ENCODE results near the gene ATF7IP. TPM values are rescaled to one million over a fixed set of nuclear protein-coding genes. Genes with fewer than 3 reads are reported as not detected.

Gene ATF7IP
- polyA plus RNA-seq, 3 donors, result 16.6 to 51.7 (median 19.2) TPM

DNA sequence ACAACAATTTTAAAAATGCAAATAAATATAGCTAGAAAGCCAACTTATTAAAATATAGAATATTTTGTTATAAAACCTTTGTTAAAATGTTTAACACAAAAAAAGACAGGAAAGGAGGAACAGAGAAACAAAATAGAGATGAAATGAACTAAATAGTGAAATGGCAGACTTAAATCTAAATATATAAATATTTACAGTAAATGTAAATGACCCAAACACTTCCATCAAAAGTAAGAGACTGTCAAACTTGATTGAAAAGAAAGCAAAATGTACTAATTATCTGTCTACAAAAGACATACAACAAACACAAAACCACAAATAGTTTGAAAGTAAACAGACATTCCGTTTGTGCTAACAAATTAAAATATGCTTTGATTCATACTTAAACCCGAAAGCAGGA is 160.5 kb downstream of the ATF7IP start:
- no peaks in the 10 kb centered on the region for H3K27me3 ChIP-seq (ENCODE audit: control insufficient read depth in 2 of 2, insufficient read depth in 2 of 2, low read length in 2 of 2)
- DNase-seq, result no peak
- TF ChIP-seq, protein P1, sequence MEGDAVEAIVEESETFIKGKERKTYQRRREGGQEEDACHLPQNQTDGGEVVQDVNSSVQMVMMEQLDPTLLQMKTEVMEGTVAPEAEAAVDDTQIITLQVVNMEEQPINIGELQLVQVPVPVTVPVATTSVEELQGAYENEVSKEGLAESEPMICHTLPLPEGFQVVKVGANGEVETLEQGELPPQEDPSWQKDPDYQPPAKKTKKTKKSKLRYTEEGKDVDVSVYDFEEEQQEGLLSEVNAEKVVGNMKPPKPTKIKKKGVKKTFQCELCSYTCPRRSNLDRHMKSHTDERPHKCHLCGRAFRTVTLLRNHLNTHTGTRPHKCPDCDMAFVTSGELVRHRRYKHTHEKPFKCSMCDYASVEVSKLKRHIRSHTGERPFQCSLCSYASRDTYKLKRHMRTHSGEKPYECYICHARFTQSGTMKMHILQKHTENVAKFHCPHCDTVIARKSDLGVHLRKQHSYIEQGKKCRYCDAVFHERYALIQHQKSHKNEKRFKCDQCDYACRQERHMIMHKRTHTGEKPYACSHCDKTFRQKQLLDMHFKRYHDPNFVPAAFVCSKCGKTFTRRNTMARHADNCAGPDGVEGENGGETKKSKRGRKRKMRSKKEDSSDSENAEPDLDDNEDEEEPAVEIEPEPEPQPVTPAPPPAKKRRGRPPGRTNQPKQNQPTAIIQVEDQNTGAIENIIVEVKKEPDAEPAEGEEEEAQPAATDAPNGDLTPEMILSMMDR (IDR thresholded peaks at IDR 0.05), result no peak
- peaks cover 89 to 94% of the 10 kb centered on the region in 2 donors for H3K36me3 Mint-ChIP-seq
- peaks cover 20% of the 10 kb centered on the region for H3K79me2 ChIP-seq (ENCODE audit: insufficient read depth, low read length)
- H3K9me3 ChIP-seq (replicated peaks in 1 of 2; ENCODE audit: control insufficient read depth in 1 of 2, insufficient read depth in 1 of 2, low read length in 2 of 2), result peaks cover 0 to 9% of the 10 kb centered on the region in 2 donors
- intact Hi-C loops (cut with micrococcal nuclease), result no loop called here
- no peak overlapping the region for H3K4me3 ChIP-seq (replicated peaks in 1 of 3; ENCODE audit: low read depth in 2 of 3, low read length in 3 of 3)
- H3K4me2 ChIP-seq (replicated peaks; ENCODE audit: extremely low read depth, low read length, poor library complexity, severe bottlenecking), result no peak overlapping the region
- no peak overlapping the region for H2AFZ ChIP-seq (ENCODE audit: insufficient read depth, low read depth, low read length, poor library complexity, severe bottlenecking)
- peaks cover 52% of the 10 kb centered on the region for H4K20me1 ChIP-seq (ENCODE audit: insufficient read depth, low read length)
- H3K27ac ChIP-seq (ENCODE audit: low read depth in 1 of 2, low read length in 2 of 2), result no peak overlapping the region
- peaks cover 11 to 25% (median 23%) of the 10 kb centered on the region in 7 donors for H3K9me3 Mint-ChIP-seq
- no peak overlapping the region for H3K9ac ChIP-seq (ENCODE audit: insufficient read depth, low read length, poor library complexity, severe bottlenecking)
- H3K4me1 ChIP-seq (ENCODE audit: control insufficient read depth in 1 of 2, insufficient read depth in 2 of 2, low read length in 2 of 2), result no peaks in the 10 kb centered on the region
- peaks cover 0 to 2% (median 0%) of the 10 kb centered on the region in 3 donors for H3K27me3 Mint-ChIP-seq (ENCODE audit: low read depth in 3 of 3)
- no CpG with 5 or more reads among the region's 2 CpGs for WGBS (ENCODE audit: insufficient coverage)
- H3K4me3 Mint-ChIP-seq, result no peak overlapping the region
- no peak overlapping the region for H3K27ac Mint-ChIP-seq
- H3K36me3 ChIP-seq (replicated peaks in 1 of 2; ENCODE audit: control insufficient read depth in 1 of 2, insufficient read depth in 2 of 2, low read length in 2 of 2), result peaks cover 77 to 91% of the 10 kb centered on the region in 2 donors
- peaks cover 1% of the 10 kb centered on the region for H3K4me1 Mint-ChIP-seq

DNA sequence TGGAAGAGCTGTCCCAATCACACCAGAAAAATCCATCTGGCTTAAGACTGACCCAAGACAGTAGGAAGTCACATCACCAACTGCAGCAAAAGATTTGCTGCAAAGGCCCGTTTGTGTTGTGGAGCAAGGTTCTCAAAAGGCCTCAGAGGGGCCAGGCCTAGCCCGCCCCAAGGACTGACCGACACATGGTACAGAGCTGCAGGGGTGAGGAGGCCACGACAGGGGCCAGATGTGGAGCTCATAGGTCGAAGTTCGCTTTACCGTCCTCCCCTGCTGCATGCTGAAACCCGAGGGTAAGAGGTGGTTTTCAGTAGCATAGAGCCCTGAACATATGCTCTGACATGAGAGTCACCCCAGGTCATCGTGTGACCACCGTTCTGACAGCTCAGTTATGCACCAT is 166.7 kb downstream of the ATF7IP start:
- Histone ChIP-seq H3K79me2 (ENCODE audit: insufficient read depth, low read length) (no peaks in the 10 kb centered on the region), H3K9me3 (replicated peaks in 1 of 2; ENCODE audit: control insufficient read depth in 1 of 2, insufficient read depth in 1 of 2, low read length in 2 of 2) (no peaks in the 10 kb centered on the region), H3K9ac (ENCODE audit: insufficient read depth, low read length, poor library complexity, severe bottlenecking) (no peak overlapping the region), H3K4me1 (ENCODE audit: control insufficient read depth in 1 of 2, insufficient read depth in 2 of 2, low read length in 2 of 2) (no peaks in the 10 kb centered on the region), H3K36me3 (replicated peaks in 1 of 2; ENCODE audit: control insufficient read depth in 1 of 2, insufficient read depth in 2 of 2, low read length in 2 of 2) (peaks cover 81 to 93% of the 10 kb centered on the region in 2 donors), H3K4me2 (replicated peaks; ENCODE audit: extremely low read depth, low read length, poor library complexity, severe bottlenecking) (no peak overlapping the region), H2AFZ (ENCODE audit: insufficient read depth, low read depth, low read length, poor library complexity, severe bottlenecking) (no peak overlapping the region), H3K4me3 (replicated peaks in 1 of 3; ENCODE audit: low read depth in 2 of 3, low read length in 3 of 3) (no peak overlapping the region), H4K20me1 (ENCODE audit: insufficient read depth, low read length) (peaks cover 58% of the 10 kb centered on the region), H3K27me3 (ENCODE audit: control insufficient read depth in 2 of 2, insufficient read depth in 2 of 2, low read length in 2 of 2) (no peaks in the 10 kb centered on the region), H3K27ac (ENCODE audit: low read depth in 1 of 2, low read length in 2 of 2) (no peak overlapping the region)
- 96% methylated on average over 10 of the region's 10 CpGs for WGBS (ENCODE audit: insufficient coverage)
- H3K27me3 Mint-ChIP-seq (ENCODE audit: low read depth in 3 of 3), result peaks cover 0 to 2% (median 0%) of the 10 kb centered on the region in 3 donors
- H3K4me1 Mint-ChIP-seq, result no peaks in the 10 kb centered on the region
- intact Hi-C loops (cut with micrococcal nuclease), result no loop called here
- H3K36me3 Mint-ChIP-seq, result peaks cover 92 to 95% of the 10 kb centered on the region in 2 donors
- no peak overlapping the region for H3K4me3 Mint-ChIP-seq
- DNase-seq, result no peak
- peaks cover 0 to 7% (median 0%) of the 10 kb centered on the region in 7 donors for H3K9me3 Mint-ChIP-seq
- TF ChIP-seq, protein P1 (IDR thresholded peaks at IDR 0.05), result no peak
- peak overlapping the region in 4 of 7 donors; percentile 3 to 36 (median 9) for H3K27ac Mint-ChIP-seq
